HG02610 (cell line): ENCODE measurements around the gene TIMM8B.
A peak's percentile ranks its signal among the peaks of the same experiment; 100 is the strongest.
"Not testable (repeated sequence)": the region's sequence is repeated elsewhere in the genome, so short reads cannot be mapped to it uniquely, and the experiment has no call there.

Experiments
- ATAC-seq: cut with Tn5 transposase; IDR thresholded peaks from one replicate; pipeline ENCODE4 v1.9.1; 2021; ENCODE audit warnings: mild to moderate bottlenecking, moderate library complexity; ENCODE audit not compliant: unreplicated experiment

The TIMM8B gene

GRCh38 chr11:112086422-112087191, at the start of gene TIMM8B, which contains the start of gene SDHD:
Gene TIMM8B (minus strand): TSS chr11:112086756. CDS start chr11:112086723, 33 bp downstream.
Gene SDHD (plus strand): TSS chr11:112086873. CDS start chr11:112086908, 35 bp downstream.
- peak; percentile 89 for ATAC-seq

GRCh38 chr11:112134473-112134872, 47.9 kb upstream of the TIMM8B start:
- no peak for ATAC-seq

DNA sequence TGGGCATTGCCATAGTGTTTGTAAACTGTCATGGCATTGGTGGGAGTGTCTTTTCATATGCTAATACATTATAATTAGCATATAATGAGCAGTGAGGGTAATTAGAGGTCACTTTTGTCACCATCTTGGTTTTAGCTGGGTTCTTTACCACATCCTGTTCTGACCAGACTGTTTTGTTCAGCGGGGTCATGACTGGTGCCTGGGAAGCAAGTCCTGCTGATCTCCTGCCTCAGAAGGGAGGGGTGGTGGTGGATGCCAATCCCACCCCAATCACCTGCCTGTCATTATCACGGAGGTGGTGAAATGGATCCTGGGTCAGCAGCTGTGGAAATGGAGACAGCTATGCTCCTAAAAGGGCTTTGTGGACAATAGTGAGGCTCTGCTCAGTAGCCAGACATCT, 46.2 kb upstream of the TIMM8B start:
- no peak for ATAC-seq

- ATAC-seq, result no peak
These were observed 43.1 kb upstream of the TIMM8B start for GRCh38 chr11:112129656-112130055.

- no peak for ATAC-seq
These were observed 42.0 kb upstream of the TIMM8B start for GRCh38 chr11:112128483-112129121.

DNA sequence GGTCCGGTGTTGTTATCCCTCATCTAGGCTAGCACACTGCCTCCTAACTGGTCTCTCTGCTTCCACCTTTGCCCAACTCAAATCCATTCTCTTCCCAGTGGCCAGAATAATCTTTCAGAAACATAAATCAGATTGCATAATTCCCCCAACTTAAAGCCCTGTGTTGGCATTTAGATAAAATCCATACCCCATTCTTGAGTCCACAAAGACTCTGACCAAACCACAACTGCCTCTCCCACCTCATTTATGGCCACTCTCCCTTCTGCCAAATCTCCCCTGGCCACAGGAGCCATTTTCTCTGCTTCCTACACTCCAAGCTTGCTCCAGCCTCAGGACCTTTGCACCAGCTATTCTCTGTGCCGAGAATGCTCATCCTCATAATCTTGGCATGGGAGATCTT, 40.5 kb upstream of the TIMM8B start:
- no peak for ATAC-seq

- no peak for ATAC-seq
These were observed 36.6 kb upstream of the TIMM8B start for GRCh38 chr11:112123129-112123528.

DNA sequence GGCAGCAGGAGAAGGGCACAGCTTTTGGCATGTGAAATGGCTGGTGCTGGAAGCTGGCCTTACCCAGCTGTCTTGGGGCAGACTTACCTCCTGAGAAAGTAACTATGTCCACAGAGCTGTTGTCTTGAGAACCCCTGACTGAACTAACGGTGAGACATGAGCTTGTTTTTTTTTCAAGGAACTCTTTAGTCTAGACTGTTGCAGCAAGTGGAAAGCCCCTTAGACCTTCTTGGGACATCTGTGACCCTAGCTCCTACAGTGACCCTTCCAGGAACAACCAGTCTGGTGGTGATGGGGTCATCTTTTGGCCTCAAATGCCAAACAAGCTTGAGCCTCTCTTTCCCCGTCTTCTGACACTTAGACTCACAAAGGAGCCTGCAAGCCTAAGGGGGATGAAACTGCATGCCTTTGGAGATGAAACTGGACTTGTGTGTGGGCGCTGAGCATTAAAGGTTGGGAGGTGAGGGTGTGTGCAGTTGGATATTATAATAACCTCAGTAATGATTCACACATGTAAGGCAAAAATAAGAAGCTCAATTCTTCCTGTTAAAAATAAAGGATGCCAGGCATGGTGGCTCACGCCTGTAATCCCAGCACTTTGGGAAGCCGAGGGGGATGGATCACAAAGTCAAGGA, 35.5 kb upstream of the TIMM8B start:
- no peak for ATAC-seq

DNA sequence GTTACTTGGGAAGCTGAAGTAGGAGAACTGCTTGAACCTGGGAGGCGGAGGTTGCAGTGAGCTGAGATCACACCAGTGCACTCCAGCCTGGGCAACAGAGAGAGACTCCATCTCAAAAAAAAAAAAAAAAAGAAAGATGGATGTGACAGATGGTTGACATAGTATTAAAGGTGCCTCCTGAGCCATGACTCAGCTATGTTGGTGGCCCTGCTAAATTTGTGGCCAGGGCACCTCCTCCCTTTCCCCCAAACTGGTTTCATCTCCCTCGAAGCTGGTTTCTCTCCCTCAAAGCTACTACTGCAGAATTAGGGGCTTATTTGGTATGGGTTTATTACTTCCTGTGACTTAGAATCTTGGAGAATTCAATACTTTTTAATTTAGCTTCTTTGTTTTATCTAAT, 31.6 kb upstream of the TIMM8B start:
- ATAC-seq, result no peak

- no peak for ATAC-seq
These were observed 28.8 kb upstream of the TIMM8B start for GRCh38 chr11:112115386-112115785.

DNA sequence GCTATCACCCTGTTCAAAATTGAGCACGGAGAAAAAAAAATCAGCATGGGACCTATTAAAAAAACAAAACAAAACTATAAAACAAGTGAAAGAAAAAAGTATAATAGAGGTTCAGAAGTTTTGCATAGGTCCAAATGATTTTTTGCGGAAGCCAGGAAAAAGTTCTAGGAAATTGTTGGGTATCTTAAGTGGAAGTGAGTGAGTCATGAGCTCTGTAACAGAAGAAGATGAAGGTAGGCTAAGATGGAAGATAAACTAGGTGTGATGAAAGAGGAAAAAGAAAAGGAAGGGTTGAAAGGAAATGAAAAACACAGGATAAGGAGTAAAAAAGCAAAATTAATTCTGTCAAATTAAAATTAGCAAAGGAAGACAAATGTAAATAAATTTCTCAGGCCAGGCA, 27.9 kb upstream of the TIMM8B start:
- ATAC-seq, result no peak

DNA sequence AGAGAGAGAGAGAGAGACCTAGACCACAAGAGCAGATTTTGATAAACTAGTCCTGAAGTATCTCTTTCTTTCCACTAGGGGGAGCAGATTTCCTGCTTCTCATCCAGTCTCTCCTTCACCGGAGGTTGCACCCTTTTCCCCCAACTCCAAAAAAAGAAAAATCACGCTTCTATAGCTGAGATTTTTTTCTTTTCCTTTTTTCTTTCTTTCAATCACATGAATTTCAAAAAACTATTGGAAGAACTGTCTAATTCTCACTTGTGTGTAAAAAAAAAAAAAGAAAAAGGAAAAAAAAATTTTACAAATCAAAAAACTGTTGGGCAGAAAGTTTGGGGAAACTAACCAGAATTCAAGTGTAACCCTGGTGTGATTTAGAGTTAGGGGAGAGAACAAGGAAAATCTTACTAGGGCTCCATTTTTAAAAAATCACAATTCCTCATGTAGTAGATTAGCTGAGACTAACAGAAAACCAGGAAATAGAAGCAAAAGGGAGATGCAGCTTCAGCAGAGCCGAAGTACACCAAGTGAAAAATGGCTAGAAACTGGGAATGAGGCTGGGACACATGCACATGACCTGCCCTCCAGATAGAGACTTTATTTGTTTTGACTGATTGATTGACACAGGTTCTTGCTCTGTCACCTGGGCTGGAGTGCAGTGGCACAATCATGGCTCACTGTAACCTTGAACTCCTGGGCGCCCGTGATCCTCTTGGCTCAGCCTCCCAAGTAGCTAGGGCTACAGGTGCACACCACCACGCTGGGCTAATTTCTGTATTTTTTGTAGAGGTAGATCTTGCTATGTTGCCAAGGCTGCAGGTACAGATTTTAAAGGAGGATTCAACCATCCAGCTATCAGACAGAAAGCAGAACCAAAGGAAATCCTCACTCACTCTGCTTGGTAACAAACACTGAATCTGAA, 27.2 kb upstream of the TIMM8B start:
- ATAC-seq, result no peak

DNA sequence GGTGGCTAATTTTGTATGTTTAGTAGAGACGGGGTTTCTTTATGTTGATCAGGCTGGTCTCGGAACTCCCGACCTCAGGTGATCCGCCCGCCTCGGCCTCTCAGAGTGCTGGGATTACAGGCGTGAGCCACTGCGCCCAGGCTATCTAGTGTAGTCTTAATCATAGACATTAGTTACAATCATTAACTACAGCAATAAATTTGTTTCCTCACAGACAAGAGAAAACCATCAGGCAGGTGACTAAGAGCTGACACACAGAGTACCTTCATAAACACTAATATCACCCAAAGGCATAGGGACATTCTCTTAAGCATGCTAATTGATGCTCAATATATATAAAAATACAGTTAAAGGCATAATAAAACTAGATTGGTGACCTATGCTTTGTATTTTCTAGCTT, 19.5 kb upstream of the TIMM8B start:
- no peak for ATAC-seq

GRCh38 chr11:112103446-112103845, 16.9 kb upstream of the TIMM8B start:
- no peak for ATAC-seq

DNA sequence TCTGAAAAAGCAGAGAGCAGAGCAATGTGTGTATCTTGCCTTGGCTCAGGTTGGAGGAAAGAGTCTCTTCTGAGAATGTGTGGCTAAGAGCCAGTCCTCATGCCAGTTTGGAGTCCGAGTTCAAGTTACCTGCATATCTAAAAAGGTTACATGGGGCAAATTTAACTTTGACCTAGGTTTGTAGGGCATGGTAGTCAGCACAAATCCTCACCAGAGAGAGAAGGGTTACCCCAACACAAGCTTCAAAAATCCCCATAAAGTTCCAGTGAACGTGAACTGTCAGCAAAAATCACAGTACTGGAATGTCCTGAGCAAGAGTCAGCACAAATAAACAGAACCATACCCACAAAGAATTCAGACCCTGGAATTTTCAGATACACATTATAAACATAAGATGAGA, 13.9 kb upstream of the TIMM8B start:
- ATAC-seq, result no peak

GRCh38 chr11:112097734-112098528, 11.4 kb upstream of the TIMM8B start:
- no peak for ATAC-seq

GRCh38 chr11:112096194-112096593, 9.6 kb upstream of the TIMM8B start:
- no peak for ATAC-seq

DNA sequence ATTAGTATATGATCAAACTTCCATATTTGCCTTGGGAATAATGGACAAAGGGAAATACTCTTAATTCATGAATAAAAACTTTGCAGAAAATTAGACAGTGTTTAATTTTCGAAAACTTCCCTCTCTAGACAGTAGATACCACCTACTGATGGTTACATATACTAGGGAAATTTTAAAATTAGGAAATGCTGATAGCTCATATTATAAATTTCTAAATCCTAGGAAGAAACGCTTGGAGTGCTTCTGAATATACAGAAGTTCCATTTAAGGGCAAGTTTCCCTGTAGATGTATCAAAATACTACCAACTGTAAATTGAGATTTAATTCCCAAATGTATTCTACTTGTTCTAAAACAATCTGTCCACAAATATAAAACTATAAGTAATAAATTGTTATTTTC, 8.7 kb upstream of the TIMM8B start:
- ATAC-seq, result not testable (repeated sequence)

DNA sequence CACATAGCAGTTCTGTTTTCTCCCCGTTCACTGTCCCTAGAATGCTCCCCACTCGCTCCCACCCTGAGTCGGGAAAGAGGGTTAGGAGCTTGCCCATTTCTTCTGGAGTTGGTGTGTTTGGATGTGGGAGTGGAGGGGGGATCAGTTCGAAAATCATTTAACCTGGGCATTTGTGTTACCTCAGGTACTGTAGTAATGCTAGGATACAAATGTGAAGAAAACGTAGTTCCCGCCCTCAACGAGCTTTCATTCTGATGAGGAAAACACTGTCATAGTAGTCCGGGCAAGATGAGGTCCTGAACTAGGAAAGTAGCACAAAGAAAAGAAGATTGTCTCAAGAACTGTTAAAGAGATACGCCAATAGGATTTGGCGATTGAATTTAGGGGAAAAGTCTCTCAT, 656 bp upstream of the TIMM8B start:
- no peak for ATAC-seq

GRCh38 chr11:112085822-112086421, 634 bp downstream of the TIMM8B start:
- peak; percentile 34 for ATAC-seq
